Measurements from ENCODE around the gene KRT20. TPM values are rescaled to one million over a fixed set of nuclear protein-coding genes. Genes with fewer than 3 reads are reported as not detected.

KRT20 gene
- total and polyA plus RNA-seq, 2 experiments from 2014 or later = not detected

- TF ChIP-seq ZNF462 (CRISPR knock-in tag; IDR thresholded peaks at IDR 0.05) (no peak), CTCF (conservative IDR thresholded peaks at IDR 0.05; ENCODE audit: low read depth in 2 of 2) (no peak), POLR2AphosphoS5 (IDR thresholded peaks at IDR 0.05; ENCODE audit: low read depth) (no peak), EZH2phosphoT487 (IDR thresholded peaks at IDR 0.05; ENCODE audit: unreplicated experiment) (no peak), ETS1 (IDR thresholded peaks at IDR 0.05) (no peak), STAT1 (IDR thresholded peaks at IDR 0.05; ENCODE audit: unreplicated experiment) (no peak), NANOG (IDR thresholded peaks at IDR 0.05; ENCODE audit: borderline replicate concordance) (no peak)
Measured at GRCh38 chr17:40844671-40845107, 40.4 kb downstream of the KRT20 start (continued).

GRCh38 chr17:40843242-40843641, 41.8 kb downstream of the KRT20 start:
- no peak overlapping the region for H2AFZ ChIP-seq
- no peak for ATAC-seq
- no peaks in the 10 kb centered on the region for H3K4me1 ChIP-seq (ENCODE audit: insufficient read depth)
- no peaks in the 10 kb centered on the region for H3K36me3 ChIP-seq (ENCODE audit: insufficient read depth)
- no peak overlapping the region for H3K4me3 ChIP-seq
- H3K27me3 Mint-ChIP-seq (ENCODE audit: insufficient read depth, low read depth, poor library complexity) = peaks cover 5% of the 10 kb centered on the region
- no peak overlapping the region for H3K27ac Mint-ChIP-seq
- H3K79me2 ChIP-seq (replicated peaks; ENCODE audit: insufficient read depth) = no peaks in the 10 kb centered on the region
- no peak for TF ChIP-seq POLR2AphosphoS5 (IDR thresholded peaks at IDR 0.05; ENCODE audit: low read depth)
- TF ChIP-seq ETS1 (IDR thresholded peaks at IDR 0.05) = no peak
- no peaks in the 10 kb centered on the region for H3K9me3 Mint-ChIP-seq
- DNase-seq (ENCODE audit: low spot score) = no peak
- H3K9me2 ChIP-seq (ENCODE audit: insufficient read depth) = no peaks in the 10 kb centered on the region
- peaks cover 3% of the 10 kb centered on the region; the same call in 1 of the 3 replicates for H3K4me1 Mint-ChIP-seq
- H3K4me2 ChIP-seq = no peak overlapping the region
- no peaks in the 10 kb centered on the region for H3K36me3 Mint-ChIP-seq (ENCODE audit: low read depth)
- no peaks in the 10 kb centered on the region for H4K20me1 ChIP-seq (replicated peaks; ENCODE audit: insufficient read depth)
- H3K27me3 ChIP-seq (ENCODE audit: insufficient read depth) = peaks cover 30% of the 10 kb centered on the region
- H3F3A ChIP-seq (replicated peaks; ENCODE audit: low read depth) = no peaks in the 10 kb centered on the region
- no peak overlapping the region for H3K27ac ChIP-seq (ENCODE audit: low read depth)
- H3K4me3 Mint-ChIP-seq = no peak overlapping the region

All from GM23338 (cell line).